GM12872 (cell line): ENCODE data around the gene OOSP1.

ENCODE experiments used
- TF ChIP-seq, protein P1 (sequence below): IDR thresholded peaks from 3 replicates; pipeline ENCODE4 v1.5.1; 2011; ENCODE audit warnings: low read depth, mild to moderate bottlenecking, low read length, moderate library complexity; ENCODE audit not compliant: insufficient read depth

Gene OOSP1

DNA sequence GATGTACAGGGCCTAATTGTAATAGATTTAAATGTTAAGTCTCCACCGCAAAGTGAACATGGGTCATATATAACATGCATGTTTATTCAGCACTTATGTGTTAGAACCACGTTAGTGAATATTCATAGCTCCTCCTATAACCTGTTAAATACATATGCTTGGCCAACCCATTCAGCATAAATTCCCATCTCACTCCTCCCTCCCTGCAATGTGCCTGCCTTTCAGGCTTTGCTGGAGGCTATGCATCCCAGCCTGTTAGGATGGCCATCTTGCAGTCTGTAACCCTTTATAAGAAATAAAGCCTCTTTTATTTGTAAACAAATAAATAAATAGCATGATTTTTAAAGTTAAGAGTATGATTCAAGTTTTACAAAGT, 23.9 kb downstream of the OOSP1 start:
- TF ChIP-seq, protein P1, sequence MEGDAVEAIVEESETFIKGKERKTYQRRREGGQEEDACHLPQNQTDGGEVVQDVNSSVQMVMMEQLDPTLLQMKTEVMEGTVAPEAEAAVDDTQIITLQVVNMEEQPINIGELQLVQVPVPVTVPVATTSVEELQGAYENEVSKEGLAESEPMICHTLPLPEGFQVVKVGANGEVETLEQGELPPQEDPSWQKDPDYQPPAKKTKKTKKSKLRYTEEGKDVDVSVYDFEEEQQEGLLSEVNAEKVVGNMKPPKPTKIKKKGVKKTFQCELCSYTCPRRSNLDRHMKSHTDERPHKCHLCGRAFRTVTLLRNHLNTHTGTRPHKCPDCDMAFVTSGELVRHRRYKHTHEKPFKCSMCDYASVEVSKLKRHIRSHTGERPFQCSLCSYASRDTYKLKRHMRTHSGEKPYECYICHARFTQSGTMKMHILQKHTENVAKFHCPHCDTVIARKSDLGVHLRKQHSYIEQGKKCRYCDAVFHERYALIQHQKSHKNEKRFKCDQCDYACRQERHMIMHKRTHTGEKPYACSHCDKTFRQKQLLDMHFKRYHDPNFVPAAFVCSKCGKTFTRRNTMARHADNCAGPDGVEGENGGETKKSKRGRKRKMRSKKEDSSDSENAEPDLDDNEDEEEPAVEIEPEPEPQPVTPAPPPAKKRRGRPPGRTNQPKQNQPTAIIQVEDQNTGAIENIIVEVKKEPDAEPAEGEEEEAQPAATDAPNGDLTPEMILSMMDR: no peak

DNA sequence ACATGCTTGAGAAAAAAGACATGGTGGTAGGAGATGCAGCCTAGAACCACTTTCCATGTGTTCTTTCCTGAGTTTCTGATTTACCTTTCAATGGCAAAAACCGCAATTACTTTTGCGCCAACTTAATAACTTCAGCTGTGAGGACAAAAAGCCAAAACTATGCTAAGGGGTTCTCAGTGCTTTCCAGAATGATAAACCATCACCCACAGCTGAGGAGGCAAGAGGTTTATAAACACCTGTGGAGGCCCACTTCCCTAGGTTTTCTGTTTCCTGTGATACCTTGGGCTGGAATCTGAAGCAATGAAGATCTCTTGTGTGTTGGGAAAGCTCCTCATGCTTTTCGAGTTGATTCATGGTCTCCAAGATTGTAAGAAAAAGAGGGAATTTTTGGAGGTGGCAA, 25.5 kb downstream of the OOSP1 start, which contains the start of gene OOSP4A:
OOSP4A (plus strand) TSS at position 301 of the 400 bp plus-strand sequence; CDS start at position 301, 0 bp downstream.
- TF ChIP-seq, protein P1: no peak

DNA sequence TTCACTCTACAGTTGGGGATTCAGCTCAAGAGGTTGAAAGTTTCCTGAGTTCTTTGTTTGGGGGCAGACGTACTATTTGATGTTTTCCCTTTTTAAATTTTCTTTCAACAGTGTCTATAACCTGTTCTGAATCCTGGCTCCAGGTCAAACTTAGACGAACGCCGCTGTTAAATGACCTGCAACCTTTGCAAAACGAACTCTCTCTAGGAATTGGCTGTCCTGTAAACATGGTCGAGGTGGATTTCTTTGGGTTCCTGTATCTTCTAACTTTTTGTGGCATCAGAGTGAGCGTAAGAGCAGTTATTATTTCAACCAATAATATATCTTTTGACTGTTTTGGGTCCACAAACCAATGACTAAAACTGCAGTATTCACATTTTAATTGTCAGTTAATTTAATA, 27.2 kb downstream of the OOSP1 start:
- TF ChIP-seq, protein P1: no peak

DNA sequence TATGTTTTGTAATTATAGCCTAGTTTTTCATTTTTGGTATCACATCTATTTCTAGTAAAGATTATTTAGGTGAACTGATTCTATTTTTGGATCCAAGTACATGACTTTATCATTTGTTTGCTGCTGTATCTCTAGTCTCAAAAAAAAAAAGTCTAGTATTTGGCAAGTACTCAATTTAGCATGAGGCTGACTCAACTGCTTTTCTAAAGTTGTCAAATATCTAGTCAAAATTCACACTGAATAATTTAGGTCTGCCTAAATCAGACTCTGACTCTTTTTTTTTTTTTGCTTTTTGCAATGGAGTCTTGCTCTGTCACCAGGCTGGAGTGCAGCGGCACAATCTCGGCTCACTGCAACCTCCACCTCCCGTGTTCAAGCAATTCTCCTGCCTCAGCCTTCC, 28.0 kb downstream of the OOSP1 start:
- TF ChIP-seq, protein P1: no peak

DNA sequence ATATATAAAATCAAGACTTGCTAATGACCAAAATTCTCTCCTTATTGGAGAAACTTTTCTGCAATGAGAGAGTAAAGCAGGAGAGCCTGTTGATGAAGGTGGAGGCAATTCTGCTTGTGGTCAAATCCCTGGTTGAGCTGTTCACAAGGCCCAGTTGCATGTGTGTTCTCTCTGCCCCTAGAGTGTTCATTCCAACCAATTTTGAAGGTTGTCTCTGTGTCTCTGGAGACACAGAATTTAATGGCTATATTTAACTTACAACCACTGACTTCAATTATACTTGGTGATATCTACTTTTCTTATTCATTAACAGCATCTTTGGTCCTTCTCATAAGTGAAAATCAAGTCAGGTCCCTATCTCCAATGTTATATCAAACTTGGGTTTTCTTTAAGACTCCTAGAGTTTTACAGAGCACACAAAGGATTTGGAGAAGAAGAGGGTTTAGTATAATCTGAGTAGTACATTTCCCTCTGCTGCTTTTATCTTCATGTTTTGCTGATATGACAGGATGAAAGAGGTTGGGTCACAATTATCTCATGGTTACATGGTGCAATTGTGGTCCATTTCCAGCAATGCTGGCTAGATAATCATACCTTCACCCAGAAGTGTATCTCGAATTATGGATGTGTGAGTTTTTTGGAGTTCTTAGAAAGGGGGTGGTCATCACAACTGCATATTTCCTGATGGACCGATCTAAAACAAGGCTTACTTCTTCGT, 29.6 kb downstream of the OOSP1 start:
- TF ChIP-seq, protein P1: no peak

DNA sequence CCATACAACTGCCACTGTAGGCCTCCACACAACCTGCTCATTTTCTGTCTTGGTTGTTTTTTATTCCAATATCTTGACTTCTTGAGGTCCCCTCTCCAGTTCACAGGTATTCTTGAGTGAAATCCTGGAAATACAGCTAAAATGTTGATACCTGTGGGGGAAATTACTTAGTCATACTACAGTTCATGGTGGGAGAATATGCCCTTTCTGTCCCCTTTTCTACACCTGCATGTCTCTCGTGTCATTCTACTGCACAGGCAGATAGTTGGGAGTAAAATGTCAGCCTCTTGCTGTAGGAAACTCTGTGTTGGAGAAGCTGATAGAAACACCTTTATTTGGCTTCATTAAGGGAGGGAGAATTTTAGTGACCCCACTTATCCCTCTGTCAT, 30.2 kb downstream of the OOSP1 start:
- TF ChIP-seq, protein P1: no peak

DNA sequence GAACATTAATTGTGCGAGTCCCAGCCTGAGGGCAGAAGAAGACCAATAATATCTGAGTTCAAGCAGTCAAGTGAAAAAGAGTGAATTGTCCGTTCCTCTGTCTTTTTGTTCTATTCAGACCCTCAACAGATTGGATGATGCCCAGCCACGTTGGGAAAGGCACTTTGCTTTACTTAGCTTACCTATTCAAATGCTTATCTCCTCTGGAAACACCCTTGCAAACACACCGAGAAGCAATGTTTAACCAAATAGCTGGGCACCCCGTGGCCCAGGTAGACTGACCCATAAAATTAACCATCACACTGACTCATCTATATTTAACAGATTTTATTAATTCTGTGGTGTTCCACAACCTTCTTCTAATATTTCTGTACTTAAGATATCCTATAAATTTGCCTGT, 34.9 kb downstream of the OOSP1 start:
- TF ChIP-seq, protein P1: no peak
